HG03439 (cell line): ENCODE measurements around the gene S100A13.

Source experiments
- ATAC-seq: cut with Tn5 transposase; IDR thresholded peaks from one replicate; pipeline ENCODE4 v1.9.1; 2021; ENCODE audit warnings: mild to moderate bottlenecking, moderate library complexity; ENCODE audit not compliant: unreplicated experiment

S100A13 gene

GRCh38 chr1:153628638-153629342 lies 1.5 kb upstream of the S100A13 start:
- ATAC-seq: no peak

GRCh38 chr1:153627715-153628626 lies 666 bp upstream of the S100A13 start, which contains the start of gene S100A1:
S100A1 (plus strand) TSS chr1:153628434; CDS start chr1:153630522, 2,088 bp downstream.
- ATAC-seq: no peak

GRCh38 chr1:153626477-153626903 lies 815 bp downstream of the S100A13 start:
- ATAC-seq: no peak

- no peak for ATAC-seq
Measured at GRCh38 chr1:153624965-153625611, 2.2 kb downstream of the S100A13 start.

- no peak for ATAC-seq
Measured at GRCh38 chr1:153623101-153623500, 4.2 kb downstream of the S100A13 start.

GRCh38 chr1:153619171-153619570 lies 8.1 kb downstream of the S100A13 start:
- no peak for ATAC-seq

GRCh38 chr1:153617663-153618062 lies 9.6 kb downstream of the S100A13 start:
- no peak for ATAC-seq

- ATAC-seq: no peak
Measured at GRCh38 chr1:153616917-153617311, 10.4 kb downstream of the S100A13 start.

GRCh38 chr1:153616144-153616916 lies 11.0 kb downstream of the S100A13 start, which contains the start of gene S100A14:
S100A14 (minus strand) TSS chr1:153616325; CDS start chr1:153615858, 467 bp downstream.
- ATAC-seq: no peak

- ATAC-seq: no peak
Measured at GRCh38 chr1:153615406-153615805, 11.9 kb downstream of the S100A13 start.

- no peak for ATAC-seq
Measured at GRCh38 chr1:153614906-153615305, 12.4 kb downstream of the S100A13 start.

- no peak for ATAC-seq
Measured at GRCh38 chr1:153614189-153614900, 13.0 kb downstream of the S100A13 start.

- ATAC-seq: no peak
Measured at GRCh38 chr1:153613406-153613805, 13.9 kb downstream of the S100A13 start.

GRCh38 chr1:153612755-153613331 lies 14.5 kb downstream of the S100A13 start, which contains the start of gene S100A16:
S100A16 (minus strand) TSS chr1:153613137; CDS start chr1:153608151, 4,986 bp downstream.
- no peak for ATAC-seq

GRCh38 chr1:153612111-153612754 lies 15.1 kb downstream of the S100A13 start:
- no peak for ATAC-seq

GRCh38 chr1:153611356-153611755 lies 15.9 kb downstream of the S100A13 start:
- no peak for ATAC-seq

- ATAC-seq: no peak
Measured at GRCh38 chr1:153610811-153611301, 16.4 kb downstream of the S100A13 start.

GRCh38 chr1:153610334-153610733 lies 17.0 kb downstream of the S100A13 start:
- no peak for ATAC-seq

GRCh38 chr1:153609585-153609907 lies 17.8 kb downstream of the S100A13 start:
- ATAC-seq: no peak
